Measurements from ENCODE around the gene NDFIP2.
"Not testable (repeated sequence)": the region's sequence is repeated elsewhere in the genome, so short reads cannot be mapped to it uniquely, and the experiment has no call there.

The NDFIP2 gene

GRCh38 chr13:79534596-79534995, 53.6 kb downstream of the NDFIP2 start:
- DNase-seq (ENCODE audit: low spot score), result no peak

GRCh38 chr13:79538757-79539156, 57.8 kb downstream of the NDFIP2 start:
- no peak for DNase-seq (ENCODE audit: low spot score)

GRCh38 chr13:79540504-79540903, 59.5 kb downstream of the NDFIP2 start:
- DNase-seq (ENCODE audit: low spot score), result no peak

GRCh38 chr13:79541426-79542049, 60.6 kb downstream of the NDFIP2 start:
- DNase-seq (ENCODE audit: low spot score), result peak; percentile 92

- no peak for DNase-seq (ENCODE audit: low spot score)
Observed at GRCh38 chr13:79543883-79544282, 62.9 kb downstream of the NDFIP2 start.

GRCh38 chr13:79547211-79548195, 66.5 kb downstream of the NDFIP2 start:
- DNase-seq (ENCODE audit: low spot score), result no peak

- no peak for DNase-seq (ENCODE audit: low spot score)
Observed at GRCh38 chr13:79548902-79549301, 67.9 kb downstream of the NDFIP2 start.

GRCh38 chr13:79549355-79550106, 68.6 kb downstream of the NDFIP2 start:
- no peak for DNase-seq (ENCODE audit: low spot score)

- no peak for DNase-seq (ENCODE audit: low spot score)
Observed at GRCh38 chr13:79557666-79558065, 76.7 kb downstream of the NDFIP2 start.

GRCh38 chr13:79560954-79561353, 80.0 kb downstream of the NDFIP2 start:
- DNase-seq (ENCODE audit: low spot score), result no peak

- no peak for DNase-seq (ENCODE audit: low spot score)
Observed at GRCh38 chr13:79562557-79562956, 81.6 kb downstream of the NDFIP2 start.

- no peak for DNase-seq (ENCODE audit: low spot score)
Observed at GRCh38 chr13:79566118-79566517, 85.2 kb downstream of the NDFIP2 start.

GRCh38 chr13:79571147-79571546, 90.2 kb downstream of the NDFIP2 start:
- DNase-seq (ENCODE audit: low spot score), result no peak

- DNase-seq (ENCODE audit: low spot score), result not testable (repeated sequence)
Observed at GRCh38 chr13:79573892-79574291, 92.9 kb downstream of the NDFIP2 start.

GRCh38 chr13:79581870-79582315, 100.9 kb downstream of the NDFIP2 start:
- DNase-seq (ENCODE audit: low spot score), result peak; percentile 57

GRCh38 chr13:79582896-79583295, 101.9 kb downstream of the NDFIP2 start:
- DNase-seq (ENCODE audit: low spot score), result no peak

- no peak for DNase-seq (ENCODE audit: low spot score)
Observed at GRCh38 chr13:79585033-79585432, 104.1 kb downstream of the NDFIP2 start.

GRCh38 chr13:79589603-79590393, 108.8 kb downstream of the NDFIP2 start:
- peak; percentile 3 for DNase-seq (ENCODE audit: low spot score)

- DNase-seq (ENCODE audit: low spot score), result no peak
Observed at GRCh38 chr13:79590394-79590676, 109.4 kb downstream of the NDFIP2 start.

- DNase-seq (ENCODE audit: low spot score), result no peak
Observed at GRCh38 chr13:79591493-79591892, 110.5 kb downstream of the NDFIP2 start.

- DNase-seq (ENCODE audit: low spot score), result no peak
Observed at GRCh38 chr13:79593121-79593520, 112.2 kb downstream of the NDFIP2 start.

All from pons (tissue), 1 donor.